Stimulated activated CD4-positive, alpha-beta T cell treated with anti-CD3 and anti-CD28 coated beads, Interleukin-4, amount 100 ng/mL, for 48 hours (primary cell): Measurements from ENCODE around the gene THUMPD1.
"Not testable (repeated sequence)": the region's sequence is repeated elsewhere in the genome, so short reads cannot be mapped to it uniquely, and the experiment has no call there.

Experiments used
- DNase-seq, 2 donors: peaks; one replicate each; pipeline ENCODE4 v3.0.0-alpha.2; 2020; ENCODE audit warnings: low read depth in 2 of 2

THUMPD1 gene, protein sequence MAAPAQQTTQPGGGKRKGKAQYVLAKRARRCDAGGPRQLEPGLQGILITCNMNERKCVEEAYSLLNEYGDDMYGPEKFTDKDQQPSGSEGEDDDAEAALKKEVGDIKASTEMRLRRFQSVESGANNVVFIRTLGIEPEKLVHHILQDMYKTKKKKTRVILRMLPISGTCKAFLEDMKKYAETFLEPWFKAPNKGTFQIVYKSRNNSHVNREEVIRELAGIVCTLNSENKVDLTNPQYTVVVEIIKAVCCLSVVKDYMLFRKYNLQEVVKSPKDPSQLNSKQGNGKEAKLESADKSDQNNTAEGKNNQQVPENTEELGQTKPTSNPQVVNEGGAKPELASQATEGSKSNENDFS

GRCh38 chr16:20741554-20742285, at the start of gene THUMPD1:
Gene THUMPD1, minus strand, starts transcription at chr16:20741818. Its CDS starts 79 bp downstream, at chr16:20741739.
- DNase-seq, result peak; percentile 97 to 99

GRCh38 chr16:20789130-20789529, 47.5 kb upstream of the THUMPD1 start:
- DNase-seq, result no peak

GRCh38 chr16:20784204-20784603, 42.6 kb upstream of the THUMPD1 start:
- DNase-seq, result no peak

GRCh38 chr16:20782470-20782869, 40.9 kb upstream of the THUMPD1 start:
- no peak for DNase-seq

DNA sequence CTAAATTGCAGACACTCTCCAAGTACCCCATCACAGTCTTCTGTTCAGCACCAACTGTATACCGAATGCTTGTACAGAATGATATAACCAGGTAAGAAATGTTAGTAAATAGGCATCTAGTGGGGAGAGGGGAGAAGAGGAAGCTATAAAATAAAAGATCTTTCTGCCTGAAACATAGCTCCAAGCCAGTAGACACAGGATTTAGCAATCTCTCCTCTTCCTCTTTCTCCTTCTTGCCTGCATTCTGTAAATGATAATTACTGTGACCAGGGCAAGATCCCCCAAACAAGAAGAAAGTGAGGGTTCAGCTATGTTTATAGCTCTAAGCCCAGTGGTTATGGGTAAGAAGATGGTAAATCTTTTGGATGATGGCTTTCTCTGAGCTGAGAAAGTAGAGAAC, 40.1 kb upstream of the THUMPD1 start:
- DNase-seq, result no peak

DNA sequence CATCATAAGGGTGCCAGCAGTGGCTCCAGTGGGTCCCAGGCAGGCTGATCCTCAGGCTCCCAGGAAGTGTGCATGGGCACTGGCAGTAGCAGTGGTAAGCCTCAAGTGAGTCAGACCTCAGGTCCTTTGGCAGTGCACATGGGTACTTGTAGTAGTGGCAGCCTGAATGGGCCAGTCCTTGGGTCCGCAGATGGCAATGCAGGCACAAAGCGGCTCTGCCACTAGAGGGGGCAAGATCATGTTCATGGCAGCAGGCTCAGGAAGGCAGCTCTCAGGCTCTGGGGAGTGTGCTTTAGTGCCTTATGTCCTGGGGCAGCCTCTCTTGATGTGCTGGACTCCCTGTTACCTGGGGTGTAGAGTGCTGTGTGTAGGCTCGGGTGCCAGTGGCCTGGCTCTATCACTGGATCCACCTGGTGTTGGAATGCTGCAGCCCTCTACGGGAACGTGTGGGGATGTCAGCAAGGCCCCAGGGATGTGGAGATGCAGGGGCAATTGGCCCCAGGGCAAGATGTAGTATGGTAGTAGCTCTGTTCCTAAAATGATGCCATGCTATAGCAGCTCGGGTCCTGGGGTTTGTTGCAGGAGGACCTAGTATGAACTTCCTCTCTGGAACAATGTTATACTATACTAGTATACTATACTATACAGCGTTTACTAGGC, 33.2 kb upstream of the THUMPD1 start:
- DNase-seq, result peak; percentile 59 to 60

GRCh38 chr16:20773679-20774078, 32.1 kb upstream of the THUMPD1 start:
- no peak for DNase-seq

DNA sequence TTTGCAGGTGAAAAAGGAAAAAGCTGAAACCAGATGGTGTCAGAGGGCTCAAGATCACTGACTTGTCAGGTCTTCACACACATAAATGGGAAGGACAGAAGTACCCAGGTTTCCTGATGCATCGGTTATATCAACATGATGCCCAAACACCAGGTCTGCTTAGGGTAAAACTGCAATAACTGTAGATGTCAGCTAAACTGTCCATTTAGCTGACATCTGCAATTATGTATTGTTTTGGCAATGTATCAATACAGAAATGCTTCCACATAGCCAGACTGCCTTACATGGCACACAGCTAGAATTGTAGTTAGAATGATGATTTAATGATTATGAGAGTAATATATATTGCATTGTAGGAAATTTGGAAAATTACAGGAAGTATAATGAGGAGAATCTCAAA, 27.2 kb upstream of the THUMPD1 start:
- no peak for DNase-seq

- DNase-seq, result no peak
These were observed 26.5 kb upstream of the THUMPD1 start for GRCh38 chr16:20768121-20768520.

- DNase-seq, result no peak
These were observed 26.0 kb upstream of the THUMPD1 start for GRCh38 chr16:20767577-20767976.

GRCh38 chr16:20766294-20766693, 24.7 kb upstream of the THUMPD1 start:
- DNase-seq, result no peak

DNA sequence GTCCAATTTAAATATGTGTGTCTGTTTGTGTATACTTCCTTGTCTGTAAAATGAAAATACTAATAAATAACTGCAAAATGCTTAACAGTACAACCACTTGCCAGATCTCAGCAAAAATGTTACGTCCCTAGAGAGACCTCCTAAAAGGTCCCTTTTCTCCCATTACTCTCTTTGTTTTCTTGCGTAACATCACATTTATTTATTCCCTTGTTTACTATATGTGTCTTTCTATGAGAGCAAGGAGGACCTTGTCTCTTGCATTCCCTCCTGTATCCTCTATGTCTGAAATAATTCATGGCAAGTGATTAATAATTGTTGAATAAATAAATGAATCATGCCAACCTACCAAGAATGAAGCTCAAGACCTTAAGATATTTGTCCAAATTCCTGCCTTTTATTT, 24.1 kb upstream of the THUMPD1 start:
- DNase-seq, result no peak

- DNase-seq, result not testable (repeated sequence)
These were observed 22.8 kb upstream of the THUMPD1 start for GRCh38 chr16:20764448-20764847.

- DNase-seq, result peak; percentile 30 to 44
These were observed 22.0 kb upstream of the THUMPD1 start, which contains the start of gene ACSM3 for GRCh38 chr16:20763461-20764232. Gene ACSM3, plus strand, starts transcription at chr16:20764014. Its CDS starts 6,021 bp downstream, at chr16:20770035.

DNA sequence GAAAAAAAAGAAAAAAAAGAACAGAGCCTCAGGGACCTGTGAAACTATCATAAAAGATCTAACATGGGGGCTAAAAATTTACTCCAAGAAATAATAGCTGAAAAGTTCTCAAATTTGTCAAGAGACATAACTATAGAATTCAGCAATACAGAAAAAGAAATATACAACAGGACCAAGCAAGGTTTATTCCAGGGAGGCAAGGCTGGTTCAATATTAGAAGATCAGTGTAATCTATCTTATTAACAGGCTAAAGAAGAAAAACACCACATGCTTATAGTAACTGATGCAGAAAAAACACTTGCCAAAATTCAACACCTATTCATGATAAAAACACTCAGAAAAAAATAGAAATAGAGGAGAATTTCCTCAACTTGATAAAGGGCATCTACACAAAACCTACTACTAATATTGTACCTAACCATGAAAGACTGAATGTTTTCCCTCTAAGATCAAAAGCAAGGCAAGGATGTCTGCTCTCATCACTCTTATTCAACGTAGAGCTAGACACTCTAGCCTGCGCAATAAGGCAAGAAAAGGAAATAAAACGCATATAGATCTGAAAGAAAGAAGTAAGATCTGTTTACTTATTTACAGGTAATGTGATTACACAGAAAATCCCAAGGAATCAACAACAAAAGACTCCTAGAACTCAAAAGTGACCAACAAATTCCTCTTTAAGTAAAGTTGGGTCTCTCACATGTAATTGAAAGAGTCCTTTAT, 20.9 kb upstream of the THUMPD1 start:
- no peak for DNase-seq

- no peak for DNase-seq
These were observed 19.6 kb upstream of the THUMPD1 start for GRCh38 chr16:20761175-20761574.

DNA sequence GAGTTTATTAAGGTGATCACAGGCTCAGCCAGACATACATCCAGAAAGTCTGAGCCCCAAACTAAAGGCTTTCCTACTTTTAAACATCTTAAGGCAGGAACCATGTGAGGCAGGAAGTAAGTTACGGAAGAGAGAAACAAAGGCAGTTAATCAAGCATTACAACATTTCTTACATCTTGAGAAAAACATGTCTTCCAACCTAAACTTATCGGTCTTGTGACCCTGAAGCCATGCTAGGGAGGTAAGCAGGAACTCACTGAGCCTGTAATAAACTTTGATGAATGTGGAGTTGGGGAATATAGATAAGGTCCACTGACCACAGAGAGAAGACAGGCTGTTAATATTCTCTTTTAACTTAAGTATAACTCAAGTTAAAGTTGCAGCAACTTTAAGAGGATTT, 18.7 kb upstream of the THUMPD1 start:
- DNase-seq, result no peak

DNA sequence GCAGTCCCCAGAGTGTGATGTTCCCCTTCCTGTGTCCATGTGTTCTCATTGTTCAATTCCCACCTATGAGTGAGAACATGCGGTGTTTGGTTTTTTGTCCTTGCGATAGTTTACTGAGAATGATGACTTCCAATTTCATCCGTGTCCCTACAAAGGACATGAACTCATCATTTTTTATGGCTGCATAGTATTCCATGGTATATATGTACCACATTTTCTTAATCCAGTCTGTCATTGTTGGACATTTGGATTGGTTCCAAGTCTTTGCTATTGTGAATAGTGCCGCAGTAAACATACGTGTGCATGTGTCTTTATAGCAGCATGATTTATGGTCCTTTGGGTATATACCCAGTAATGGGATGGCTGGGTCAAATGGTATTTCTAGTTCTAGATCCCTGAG, 14.2 kb upstream of the THUMPD1 start:
- not testable (repeated sequence) for DNase-seq

- no peak for DNase-seq
These were observed 13.6 kb upstream of the THUMPD1 start for GRCh38 chr16:20755238-20755637.

DNA sequence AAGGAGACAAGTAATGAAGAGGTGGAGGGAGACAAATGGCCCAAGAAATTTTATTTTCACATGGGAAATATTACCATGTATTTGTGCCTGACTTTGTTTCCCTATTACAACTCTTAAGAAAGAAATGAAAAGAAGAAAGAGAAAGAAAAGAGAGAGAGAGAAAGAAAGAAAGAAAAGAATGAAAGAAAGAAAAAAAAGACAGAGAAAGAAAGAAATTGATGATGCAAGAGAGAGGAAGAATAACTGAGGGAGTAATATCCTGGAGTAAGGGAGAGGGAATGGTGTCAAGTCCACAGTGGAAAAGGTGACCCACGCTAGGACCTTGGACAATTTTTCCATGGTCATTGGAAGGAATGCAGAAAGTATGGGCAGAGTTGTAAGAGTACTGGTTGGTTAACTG, 12.1 kb upstream of the THUMPD1 start:
- DNase-seq, result no peak

DNA sequence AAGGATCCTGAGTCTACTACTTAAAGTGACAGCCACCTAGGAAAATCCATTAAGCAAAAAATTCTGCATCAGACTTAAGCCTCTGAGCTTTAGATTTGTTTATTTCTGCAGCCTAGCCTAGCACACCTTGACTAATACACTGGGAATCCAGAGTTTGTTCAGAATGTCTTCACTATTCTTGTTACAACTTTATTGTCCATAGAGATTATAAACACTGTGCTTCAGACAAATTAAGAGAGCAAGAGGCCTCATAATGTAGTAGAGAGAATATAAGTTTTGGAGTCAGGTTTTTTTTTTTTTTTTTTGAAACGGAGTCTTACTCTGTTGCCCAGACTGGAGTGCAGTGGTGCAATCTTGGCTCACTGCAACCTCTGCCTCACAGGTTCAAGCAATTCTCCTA, 8.9 kb upstream of the THUMPD1 start:
- DNase-seq, result no peak
